Cardiac muscle cell (in vitro differentiated cells and primary cell): ENCODE results near the gene REELD1. TPM values are rescaled to one million over a fixed set of nuclear protein-coding genes. Genes with fewer than 3 reads are reported as not detected.

Source experiments
- DNase-seq, 2 donors: peaks; one replicate each; pipeline versions ENCODE4 v3.0.0 to v3.0.0-alpha.2; 2010 to 2017; ENCODE audit warnings: low read depth in 1 of 2, low spot score in 1 of 2
- H3K27ac ChIP-seq: fragments of 200-600 bp; sonication (generic); 2 replicates; pipeline ENCODE4 v1.5.1; 2016
- H3K27me3 ChIP-seq: fragments of 200-600 bp; sonication (generic); 2 replicates; pipeline ENCODE4 v1.6.0; 2016; ENCODE audit warnings: control low read depth
- H3K36me3 ChIP-seq: fragments of 200-600 bp; sonication (generic); 2 replicates; pipeline ENCODE4 v1.5.1; 2016; ENCODE audit warnings: control low read depth
- H3K4me1 ChIP-seq: fragments of 200-600 bp; sonication (generic); 2 replicates; pipeline ENCODE4 v1.8.1; 2017; ENCODE audit warnings: low read depth, mild to moderate bottlenecking, mixed run types
- H3K4me3 ChIP-seq: fragments of 200-600 bp; sonication (generic); 2 replicates; pipeline ENCODE4 v1.5.1; 2016; ENCODE audit warnings: mild to moderate bottlenecking
- H3K9me3 ChIP-seq: fragments of 200-600 bp; sonication (generic); 2 replicates; pipeline ENCODE4 v1.5.1; 2017; ENCODE audit warnings: low read depth, mild to moderate bottlenecking, control low read depth
- CTCF ChIP-seq: IDR thresholded peaks from 2 replicates; pipeline ENCODE4 v1.5.1; 2012; ENCODE audit warnings: low read depth, mild to moderate bottlenecking, low read length
- polyA plus RNA-seq: library from polyadenylated mRNA; unstranded; fragments of >200 nt; fragmentation: Nextera tagmentation; extraction: Ambion mirVana; gene quantifications from 2 replicates; pipeline ENCODE4 v1.2.1, GENCODE V29; 2016
- total RNA-seq: library from RNA; depleted of rRNA; stranded (reverse); fragments of >200 nt; gene quantifications from 2 replicates; pipeline ENCODE4 v1.2.3, GENCODE V29; 2016

Gene REELD1
- total and polyA plus RNA-seq, 2 experiments from 2014 or later, result not detected

- Histone ChIP-seq H3K27me3 (no peaks in the 10 kb centered on the region), H3K4me3 (no peak overlapping the region), H3K36me3 (no peaks in the 10 kb centered on the region), H3K4me1 (no peaks in the 10 kb centered on the region), H3K27ac (no peak overlapping the region), H3K9me3 (no peaks in the 10 kb centered on the region)
- DNase-seq, result no peak
- no peak for TF ChIP-seq CTCF
These were observed 30.9 kb downstream of the REELD1 start for GRCh38 chr4:146245246-146245645.

- Histone ChIP-seq H3K9me3 (no peaks in the 10 kb centered on the region), H3K27me3 (no peaks in the 10 kb centered on the region), H3K4me1 (no peaks in the 10 kb centered on the region), H3K4me3 (no peak overlapping the region), H3K27ac (no peak overlapping the region), H3K36me3 (no peaks in the 10 kb centered on the region)
- TF ChIP-seq CTCF, result no peak
- DNase-seq, result peak in 1 of 2 donors; percentile 8
These were observed 31.5 kb downstream of the REELD1 start for GRCh38 chr4:146245850-146246249.

GRCh38 chr4:146246381-146246780 is 32.0 kb downstream of the REELD1 start:
- H3K4me1 ChIP-seq, result no peaks in the 10 kb centered on the region
- H3K9me3 ChIP-seq, result no peaks in the 10 kb centered on the region
- H3K4me3 ChIP-seq, result no peak overlapping the region
- no peak for DNase-seq
- no peaks in the 10 kb centered on the region for H3K36me3 ChIP-seq
- H3K27ac ChIP-seq, result no peak overlapping the region
- H3K27me3 ChIP-seq, result no peaks in the 10 kb centered on the region
- no peak for TF ChIP-seq CTCF

- Histone ChIP-seq H3K27ac (no peak overlapping the region), H3K27me3 (no peaks in the 10 kb centered on the region), H3K9me3 (no peaks in the 10 kb centered on the region), H3K4me3 (no peak overlapping the region), H3K4me1 (no peaks in the 10 kb centered on the region), H3K36me3 (no peaks in the 10 kb centered on the region)
- DNase-seq, result no peak
- no peak for TF ChIP-seq CTCF
These were observed 33.0 kb downstream of the REELD1 start for GRCh38 chr4:146247356-146247755.

GRCh38 chr4:146252969-146253611 is 38.8 kb downstream of the REELD1 start:
- no peak for TF ChIP-seq CTCF
- Histone ChIP-seq H3K36me3 (no peaks in the 10 kb centered on the region), H3K4me1 (no peaks in the 10 kb centered on the region), H3K27ac (no peak overlapping the region), H3K27me3 (no peaks in the 10 kb centered on the region), H3K9me3 (no peaks in the 10 kb centered on the region), H3K4me3 (no peak overlapping the region)
- DNase-seq, result no peak

GRCh38 chr4:146255463-146255862 is 41.1 kb downstream of the REELD1 start:
- peak in 1 of 2 donors; percentile 68 for DNase-seq
- Histone ChIP-seq H3K27me3 (no peaks in the 10 kb centered on the region), H3K36me3 (no peaks in the 10 kb centered on the region), H3K27ac (no peak overlapping the region), H3K4me1 (no peaks in the 10 kb centered on the region), H3K9me3 (no peaks in the 10 kb centered on the region), H3K4me3 (no peak overlapping the region)
- no peak for TF ChIP-seq CTCF
